AML-193 (cell line): ENCODE data around the gene SKAP1.

Source experiments
- DNase-seq, 2 experiments: peaks; one replicate each; lab custom pipeline; 2025; lab: John Stamatoyannopoulos, UW

The SKAP1 gene

GRCh38 chr17:48148029-48148770, 281.8 kb downstream of the SKAP1 start:
- DNase-seq, result peak in 1 of 2 experiments; percentile 9

DNA sequence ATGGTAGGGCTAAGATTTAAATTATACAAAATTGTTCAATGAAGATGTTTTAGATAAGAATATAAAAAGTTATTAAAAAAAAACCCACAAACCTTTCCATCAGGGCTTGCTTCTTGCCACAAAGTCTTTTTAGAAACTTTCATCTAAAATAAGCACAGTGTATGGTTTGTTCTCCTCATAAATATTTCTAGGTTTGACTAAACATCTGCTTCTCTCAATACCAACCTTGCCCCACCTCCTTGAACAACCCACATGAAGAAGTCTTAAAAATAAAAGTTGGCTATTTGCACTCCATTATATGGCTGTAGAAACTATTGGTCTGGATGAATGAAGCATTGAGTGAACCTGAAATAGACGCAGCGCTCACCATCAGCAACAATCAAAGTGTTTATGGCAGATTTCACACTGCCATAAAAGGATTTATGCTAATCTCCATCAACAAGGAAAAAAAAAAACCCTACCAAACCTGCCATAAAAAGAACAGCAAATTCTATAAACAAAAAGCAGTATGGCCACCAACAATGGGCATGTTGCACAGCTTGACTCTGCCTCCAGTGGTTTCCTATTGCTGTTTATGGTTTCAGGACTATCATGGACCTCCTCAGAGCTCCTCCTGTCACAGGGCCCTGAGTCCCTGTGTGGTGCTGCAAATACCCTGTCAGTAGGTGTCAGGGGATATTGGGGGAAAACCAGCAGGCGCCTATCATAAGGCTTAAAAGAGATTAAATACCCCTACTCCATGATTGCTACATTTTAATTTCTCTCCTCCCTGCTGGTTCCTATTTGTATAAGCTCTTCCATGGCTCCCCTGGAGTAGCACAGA, 284.8 kb downstream of the SKAP1 start:
- no peak for DNase-seq

DNA sequence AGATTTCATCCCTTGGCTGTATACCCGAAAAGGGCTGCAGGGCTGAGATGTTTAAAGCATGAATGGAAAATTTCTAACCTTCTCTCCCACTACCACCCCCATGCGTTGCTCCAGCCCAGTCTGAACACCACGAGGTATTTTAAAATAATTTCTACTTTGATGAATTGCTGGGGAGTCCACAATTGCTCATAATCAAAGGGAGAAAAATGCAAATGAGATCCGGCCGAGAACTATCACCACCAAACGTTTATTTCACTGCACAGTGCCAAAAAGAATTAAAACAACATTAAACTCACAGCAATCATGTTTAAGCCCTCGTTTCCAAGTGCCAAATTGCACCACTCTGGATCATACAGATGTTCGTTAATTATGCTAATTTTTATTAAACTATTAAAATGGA, 285.8 kb downstream of the SKAP1 start:
- DNase-seq, result no peak

- no peak for DNase-seq
These were observed 286.4 kb downstream of the SKAP1 start for GRCh38 chr17:48143629-48144028.

DNA sequence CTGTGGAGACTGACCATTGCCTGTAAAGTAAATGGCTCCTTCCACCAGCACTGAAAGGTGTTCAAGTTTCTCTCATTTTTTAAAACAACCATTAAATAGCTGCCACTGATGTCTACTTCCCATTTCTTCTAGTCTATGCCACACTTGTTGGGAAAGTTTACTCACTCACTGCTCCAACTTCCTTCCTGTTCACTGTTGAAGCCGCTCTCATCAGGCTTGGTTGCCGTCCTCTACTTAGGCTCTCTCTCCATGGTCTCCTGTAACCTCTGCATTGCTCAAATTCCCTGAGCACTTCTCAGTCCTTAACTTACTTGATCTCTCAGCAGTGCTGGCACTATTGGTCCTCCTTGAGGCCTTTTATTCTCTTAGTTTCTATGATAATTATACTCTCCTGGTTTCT, 290.1 kb downstream of the SKAP1 start:
- DNase-seq, result peak; percentile 87 to 93

GRCh38 chr17:48137656-48138055, 292.4 kb downstream of the SKAP1 start:
- no peak for DNase-seq

DNA sequence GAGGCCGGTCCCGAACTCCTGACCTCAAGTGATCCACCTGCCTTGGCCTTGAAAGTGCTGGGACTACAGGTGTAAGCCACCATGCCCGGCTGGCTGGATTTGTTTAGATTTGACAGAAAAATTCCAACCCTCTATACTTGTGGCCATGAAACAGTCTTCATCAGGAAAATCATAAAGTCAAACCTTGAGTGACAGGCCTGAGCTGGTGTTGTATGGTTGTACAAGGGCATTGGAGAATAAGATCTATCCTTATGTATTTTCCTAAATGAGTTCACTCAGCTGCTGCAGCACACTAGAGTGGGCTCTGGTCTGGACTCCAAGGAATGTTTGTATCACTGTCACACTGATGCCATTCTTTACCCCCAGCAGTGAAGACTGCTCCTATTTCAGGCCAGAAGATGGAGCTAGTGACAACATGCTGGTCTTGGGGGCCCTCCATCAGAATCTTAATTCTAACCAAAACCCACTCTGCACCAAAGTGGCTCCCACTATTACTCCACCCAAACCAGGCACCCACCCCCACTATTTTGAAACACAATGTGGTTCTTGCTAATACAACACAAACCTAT, 295.0 kb downstream of the SKAP1 start:
- peak in 1 of 2 experiments; percentile 12 for DNase-seq

DNA sequence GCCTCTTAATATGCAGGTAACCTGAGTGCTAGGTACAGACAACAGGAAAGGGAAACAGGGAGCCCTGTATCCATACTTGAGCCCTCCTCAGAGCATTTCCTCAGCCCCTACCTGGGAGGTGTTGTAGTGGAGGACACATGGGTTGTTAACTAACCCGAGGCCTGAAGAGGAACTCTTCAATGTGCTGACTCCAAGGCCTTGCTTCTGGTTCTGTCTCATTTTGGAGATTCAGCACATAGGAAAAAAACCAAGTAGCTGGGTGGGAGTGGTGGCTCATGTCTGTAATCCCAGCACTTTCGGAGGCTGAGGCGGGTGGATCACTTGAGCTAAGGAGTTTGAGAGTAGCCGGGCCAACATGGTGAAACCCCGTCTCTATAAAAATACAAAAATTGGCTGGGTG, 297.6 kb downstream of the SKAP1 start:
- no peak for DNase-seq

DNA sequence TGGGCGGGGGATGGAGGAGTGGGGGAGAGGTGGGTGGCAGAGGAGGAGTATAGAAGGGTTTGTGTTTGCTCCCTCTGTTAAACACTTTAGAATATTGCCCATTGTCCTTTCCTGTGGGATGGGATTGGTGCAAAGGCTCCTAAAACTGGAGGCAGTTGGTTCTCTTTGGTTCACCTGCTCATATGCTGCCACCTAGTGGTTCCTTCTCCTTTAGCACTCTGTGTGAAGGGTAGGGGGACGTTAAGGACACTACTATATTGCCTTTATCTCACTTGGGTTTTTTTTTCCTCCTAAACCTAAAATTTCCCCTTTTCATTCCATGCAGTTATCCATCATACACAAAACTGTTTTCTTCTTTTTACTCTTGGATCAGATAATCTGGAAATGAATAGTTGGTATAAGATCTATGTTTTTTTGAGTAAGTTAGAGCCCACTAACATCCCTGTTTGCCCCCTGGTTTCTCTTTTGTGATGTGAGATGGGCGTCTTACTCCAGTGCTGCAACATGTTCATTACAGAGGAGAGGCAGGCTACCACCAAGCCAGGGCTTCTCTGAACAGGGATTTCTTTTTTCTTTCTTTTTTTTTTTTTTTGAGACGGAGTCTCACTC, 298.7 kb downstream of the SKAP1 start:
- DNase-seq, result peak; percentile 80 to 82

GRCh38 chr17:48129981-48130380, 300.0 kb downstream of the SKAP1 start:
- no peak for DNase-seq

DNA sequence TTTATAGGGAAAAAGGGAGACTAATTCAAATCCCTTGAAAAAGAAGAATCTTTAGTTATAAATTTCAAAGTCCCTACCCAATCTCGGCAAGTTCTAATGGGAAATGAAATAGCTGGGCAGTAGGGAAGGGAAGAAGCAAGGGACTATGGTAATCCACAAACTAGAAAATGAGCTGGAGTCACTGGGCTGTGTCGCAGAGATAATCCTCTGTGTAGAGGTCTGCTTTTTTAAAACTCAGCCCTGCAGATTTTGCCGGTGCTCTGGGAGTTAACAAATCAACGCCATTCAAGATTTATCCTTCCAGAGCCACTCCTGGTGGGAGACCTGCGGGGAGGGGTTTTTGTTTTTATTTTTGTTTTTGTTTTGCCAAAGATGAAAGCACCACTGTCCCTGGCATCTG, 301.6 kb downstream of the SKAP1 start:
- DNase-seq, result no peak

GRCh38 chr17:48127371-48128051, 302.5 kb downstream of the SKAP1 start:
- no peak for DNase-seq

DNA sequence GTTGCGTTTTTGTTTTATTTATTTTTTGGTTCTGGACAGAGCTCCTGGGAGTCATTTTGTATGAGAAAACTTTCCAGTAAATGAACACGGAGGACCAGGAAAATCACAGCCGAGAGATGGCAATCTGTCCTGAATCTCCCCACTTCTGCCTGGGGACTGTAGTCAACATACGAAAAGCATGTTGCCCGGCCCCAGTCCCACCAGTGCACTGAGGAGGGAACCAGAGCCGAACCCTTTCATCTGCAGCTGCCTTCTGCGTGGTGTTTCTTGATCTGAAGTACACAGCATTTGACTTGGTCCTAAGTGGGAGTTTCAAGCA, 303.5 kb downstream of the SKAP1 start:
- no peak for DNase-seq

DNA sequence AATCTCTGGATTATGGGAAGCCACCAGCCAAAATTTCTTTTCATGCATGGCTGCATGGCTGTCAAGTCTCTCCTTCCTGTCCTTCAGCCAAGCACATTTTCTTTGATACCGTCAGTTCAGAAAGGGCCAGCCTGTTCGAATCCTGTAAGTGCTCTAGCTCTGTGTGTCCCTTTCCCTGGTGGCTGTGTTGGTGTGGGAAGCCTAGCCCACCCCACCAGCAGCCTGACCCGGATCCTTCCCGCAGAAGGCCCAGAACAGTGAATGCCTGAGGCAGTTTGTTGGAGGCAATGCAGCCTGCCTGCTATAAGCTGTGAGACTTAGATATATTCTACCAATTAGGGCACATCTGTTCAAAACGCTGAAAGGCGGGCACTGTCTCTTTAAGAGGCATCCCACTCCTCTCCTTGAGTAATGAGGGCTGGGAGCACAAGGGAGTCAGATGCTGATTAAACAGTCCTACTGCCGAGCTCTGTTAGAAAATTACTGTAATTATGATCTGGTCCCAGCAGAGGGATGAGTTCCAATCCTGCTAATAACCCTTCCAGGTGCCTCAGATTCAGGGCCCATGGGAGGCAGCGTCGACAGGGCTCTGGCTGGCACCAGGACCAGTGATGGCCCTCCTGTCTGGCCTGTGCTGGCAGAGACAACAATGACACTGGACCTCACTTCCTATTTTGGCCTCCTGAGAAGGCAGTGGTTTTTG, 304.0 kb downstream of the SKAP1 start:
- no peak for DNase-seq

DNA sequence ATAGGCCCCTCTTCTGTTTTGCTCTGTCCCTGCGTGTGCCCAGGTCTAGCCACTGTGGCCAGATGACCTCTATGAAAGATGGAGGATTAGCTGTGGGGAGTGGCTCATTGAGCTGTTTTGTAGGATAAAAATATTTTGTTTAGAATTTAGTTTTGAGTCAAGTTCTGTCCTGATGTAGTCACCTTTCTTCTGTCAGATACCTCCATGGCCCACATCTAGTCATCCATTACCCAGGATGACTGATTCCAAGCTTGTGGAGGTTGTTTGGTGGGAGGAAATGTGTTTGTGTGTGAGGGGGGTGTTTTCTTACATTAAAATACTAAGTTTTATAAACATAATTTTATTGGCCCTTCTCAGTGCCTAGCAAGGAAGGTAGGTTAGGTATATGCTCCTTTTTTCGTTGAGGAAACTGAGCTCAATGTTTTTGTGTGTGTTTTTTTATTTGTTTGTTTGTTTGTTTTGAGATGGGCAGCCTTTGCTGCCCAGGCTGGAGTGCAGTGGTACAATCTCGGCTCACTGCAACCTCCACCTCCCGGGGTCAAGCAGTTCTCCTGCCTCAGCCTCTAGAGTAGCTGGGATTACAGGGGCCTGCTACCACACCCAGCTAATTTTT, 306.1 kb downstream of the SKAP1 start:
- DNase-seq, result no peak

GRCh38 chr17:48123111-48123510, 306.9 kb downstream of the SKAP1 start:
- no peak for DNase-seq

GRCh38 chr17:48122665-48123045, 307.4 kb downstream of the SKAP1 start:
- no peak for DNase-seq

GRCh38 chr17:48121923-48122664, 307.9 kb downstream of the SKAP1 start:
- DNase-seq, result no peak

GRCh38 chr17:48113201-48113676, 316.8 kb downstream of the SKAP1 start:
- peak; percentile 98 to 99 for DNase-seq

GRCh38 chr17:48111937-48112241, 318.1 kb downstream of the SKAP1 start:
- no peak for DNase-seq
